SJSA1 (cell line): ENCODE data around the gene PCK2. TPM values are rescaled to one million over a fixed set of nuclear protein-coding genes. Genes with fewer than 3 reads are reported as not detected.
"Not testable (repeated sequence)": the region's sequence is repeated elsewhere in the genome, so short reads cannot be mapped to it uniquely, and the experiment has no call there.

ENCODE experiments used
- DNase-seq, 2 experiments: peaks; one replicate each; pipeline ENCODE4 v3.0.0-alpha.2; 2015 to 2020; ENCODE audit warnings: low spot score in 2 of 2, low read depth in 1 of 2
- H3K27ac ChIP-seq: fragments of 250-450 bp; sonication (Bioruptor Pico); 2 replicates; pipeline ENCODE4 v1.5.1; 2020; ENCODE audit warnings: mild to moderate bottlenecking, moderate library complexity
- H3K27me3 ChIP-seq: fragments of 250-450 bp; sonication (Bioruptor Pico); replicated peaks from 2 replicates; pipeline ENCODE4 v1.5.1; 2020; ENCODE audit warnings: mild to moderate bottlenecking, moderate library complexity
- H3K36me3 ChIP-seq: fragments of 250-450 bp; sonication (Bioruptor Pico); 2 replicates; pipeline ENCODE4 v1.5.1; 2020; ENCODE audit warnings: mild to moderate bottlenecking
- H3K4me1 ChIP-seq: fragments of 250-450 bp; sonication (Bioruptor Pico); replicated peaks from 2 replicates; pipeline ENCODE4 v1.6.1; 2021; ENCODE audit warnings: mild to moderate bottlenecking
- H3K4me3 ChIP-seq: fragments of 250-450 bp; sonication (Bioruptor Pico); 2 replicates; pipeline ENCODE4 v1.5.1; 2020; ENCODE audit warnings: mild to moderate bottlenecking
- H3K9me3 ChIP-seq: fragments of 250-450 bp; sonication (Bioruptor Pico); replicated peaks from 2 replicates; pipeline ENCODE4 v1.5.1; 2020; ENCODE audit warnings: mild to moderate bottlenecking
- total RNA-seq: library from RNA; depleted of rRNA; stranded (reverse); fragments of >200 nt; shearing (Covaris generic); gene quantifications from 2 replicates; pipeline ENCODE4 v1.2.3, GENCODE V29; 2014

The PCK2 gene
- total RNA-seq, 1 experiment from 2014 or later = 5.3 TPM

- H3K4me3 ChIP-seq = no peak overlapping the region
- H3K9me3 ChIP-seq = no peaks in the 10 kb centered on the region
- no peak for DNase-seq
- no peaks in the 10 kb centered on the region for H3K27me3 ChIP-seq
- no peak overlapping the region for H3K27ac ChIP-seq
- H3K36me3 ChIP-seq = 0 out of 2 replicates have a peak, but pooled peaks cover 2% of the 10 kb centered on the region
- H3K4me1 ChIP-seq = peaks cover 4% of the 10 kb centered on the region
Observed at GRCh38 chr14:24100197-24100981, 6.3 kb downstream of the PCK2 start.

- Histone ChIP-seq H3K27ac (no peak overlapping the region), H3K27me3 (no peaks in the 10 kb centered on the region), H3K4me3 (no peak overlapping the region), H3K36me3 (0 out of 2 replicates have a peak, but pooled peaks cover 2% of the 10 kb centered on the region), H3K9me3 (no peaks in the 10 kb centered on the region), H3K4me1 (no peaks in the 10 kb centered on the region)
- no peak for DNase-seq
Observed at GRCh38 chr14:24100982-24101494, 6.9 kb downstream of the PCK2 start.

DNA sequence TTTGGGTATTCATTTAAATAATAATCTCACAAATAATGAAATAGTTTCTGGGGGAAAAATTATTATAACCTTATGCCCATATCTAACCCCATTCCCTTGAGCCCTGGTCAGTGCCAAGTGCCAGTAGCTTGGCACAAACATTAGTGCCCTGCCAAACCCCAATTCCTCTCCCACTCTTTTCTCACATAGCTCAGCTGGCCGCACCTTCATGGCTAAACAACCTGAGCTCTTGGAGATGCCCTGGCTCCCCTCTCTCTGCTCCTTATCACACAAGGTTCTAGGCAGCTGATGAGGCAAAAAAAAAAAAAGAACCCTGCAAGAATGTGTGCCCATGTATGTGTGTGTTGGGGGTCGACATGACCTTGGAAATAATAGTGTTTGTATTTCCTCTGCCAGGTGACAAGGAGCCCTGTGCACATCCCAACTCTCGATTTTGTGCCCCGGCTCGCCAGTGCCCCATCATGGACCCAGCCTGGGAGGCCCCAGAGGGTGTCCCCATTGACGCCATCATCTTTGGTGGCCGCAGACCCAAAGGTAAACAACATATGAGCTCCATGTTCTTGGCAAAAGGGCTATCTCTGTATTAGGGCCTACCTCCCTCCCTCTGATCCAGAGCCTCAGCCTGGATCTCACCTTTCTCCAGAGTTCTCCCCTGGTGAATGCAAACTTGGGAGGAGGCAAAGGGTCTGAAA lies 8.4 kb downstream of the PCK2 start:
- no peak for DNase-seq
- H3K4me3 ChIP-seq = no peak overlapping the region
- H3K27me3 ChIP-seq = no peaks in the 10 kb centered on the region
- H3K36me3 ChIP-seq = 0 out of 2 replicates have a peak, but pooled peaks cover 2% of the 10 kb centered on the region
- H3K27ac ChIP-seq = no peak overlapping the region
- no peaks in the 10 kb centered on the region for H3K9me3 ChIP-seq
- H3K4me1 ChIP-seq = no peaks in the 10 kb centered on the region

- H3K27ac ChIP-seq = no peak overlapping the region
- H3K36me3 ChIP-seq = 0 out of 2 replicates have a peak, but pooled peaks cover 2% of the 10 kb centered on the region
- no peaks in the 10 kb centered on the region for H3K27me3 ChIP-seq
- DNase-seq = no peak
- H3K4me1 ChIP-seq = no peaks in the 10 kb centered on the region
- no peaks in the 10 kb centered on the region for H3K9me3 ChIP-seq
- H3K4me3 ChIP-seq = no peak overlapping the region
Observed at GRCh38 chr14:24103451-24103850, 9.3 kb downstream of the PCK2 start.

DNA sequence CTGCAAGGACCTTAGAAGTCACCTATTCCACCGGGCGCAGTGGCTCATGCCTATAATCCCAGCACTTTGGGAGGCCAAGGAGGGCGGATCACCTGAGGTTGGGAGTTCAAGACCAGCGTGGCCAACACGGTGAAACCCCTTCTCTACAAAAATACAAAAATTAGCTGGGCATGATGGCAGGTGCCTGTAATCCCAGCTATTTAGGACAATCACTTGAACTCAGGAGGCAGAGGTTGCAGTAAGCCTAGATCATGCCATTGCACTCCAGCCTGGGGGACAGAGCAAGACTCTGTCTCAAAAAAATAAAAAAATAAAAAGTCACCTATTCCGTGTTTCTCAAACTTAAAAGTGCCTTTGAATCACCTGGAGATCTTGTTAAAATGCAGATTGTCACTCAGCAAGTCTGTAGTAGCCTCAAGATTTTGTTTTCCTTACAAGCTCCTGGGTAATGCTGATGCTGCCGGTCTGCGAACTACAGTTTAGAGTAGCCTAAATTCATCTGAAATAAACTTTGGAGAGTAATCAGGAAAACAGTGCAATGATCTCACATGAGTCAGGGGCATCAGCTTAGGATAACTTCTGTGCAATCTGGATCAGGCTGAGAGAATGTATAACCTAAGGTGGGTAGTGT lies 11.6 kb downstream of the PCK2 start:
- H3K4me3 ChIP-seq, H3K4me1 ChIP-seq, H3K36me3 ChIP-seq, H3K9me3 ChIP-seq, H3K27ac ChIP-seq, H3K27me3 ChIP-seq, DNase-seq: not testable (repeated sequence)

DNA sequence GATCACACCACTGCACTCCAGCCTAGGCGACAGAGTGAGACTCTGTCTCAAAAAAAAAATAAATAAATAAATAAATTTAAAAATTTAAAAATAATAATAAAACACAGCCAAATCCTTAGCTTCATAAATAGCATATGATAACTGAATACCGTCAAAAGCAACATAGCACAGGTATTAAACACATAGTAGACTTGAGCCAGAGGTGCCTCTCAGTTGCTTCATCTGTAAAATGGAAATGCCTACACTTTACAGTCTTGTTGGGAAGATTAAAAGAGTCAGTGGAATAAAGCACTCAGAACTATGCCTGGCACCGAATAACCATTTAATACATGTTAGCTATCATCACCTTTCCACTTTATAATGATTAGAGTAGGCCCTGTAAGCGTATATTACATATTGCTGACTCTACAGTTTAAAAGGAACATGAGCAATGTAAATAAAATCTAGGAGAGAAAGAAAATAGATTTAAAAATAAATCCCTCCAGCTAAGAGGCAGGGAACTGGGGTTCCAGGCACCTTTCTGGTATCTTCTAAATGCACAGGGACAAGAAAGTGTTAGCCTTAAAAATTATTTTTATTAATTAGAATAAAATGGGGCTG lies 12.7 kb downstream of the PCK2 start:
- Histone ChIP-seq H3K9me3 (no peaks in the 10 kb centered on the region), H3K27ac (no peak overlapping the region), H3K36me3 (0 out of 2 replicates have a peak, but pooled peaks cover 2% of the 10 kb centered on the region), H3K4me1 (no peaks in the 10 kb centered on the region), H3K4me3 (no peak overlapping the region), H3K27me3 (no peaks in the 10 kb centered on the region)
- DNase-seq = no peak

DNA sequence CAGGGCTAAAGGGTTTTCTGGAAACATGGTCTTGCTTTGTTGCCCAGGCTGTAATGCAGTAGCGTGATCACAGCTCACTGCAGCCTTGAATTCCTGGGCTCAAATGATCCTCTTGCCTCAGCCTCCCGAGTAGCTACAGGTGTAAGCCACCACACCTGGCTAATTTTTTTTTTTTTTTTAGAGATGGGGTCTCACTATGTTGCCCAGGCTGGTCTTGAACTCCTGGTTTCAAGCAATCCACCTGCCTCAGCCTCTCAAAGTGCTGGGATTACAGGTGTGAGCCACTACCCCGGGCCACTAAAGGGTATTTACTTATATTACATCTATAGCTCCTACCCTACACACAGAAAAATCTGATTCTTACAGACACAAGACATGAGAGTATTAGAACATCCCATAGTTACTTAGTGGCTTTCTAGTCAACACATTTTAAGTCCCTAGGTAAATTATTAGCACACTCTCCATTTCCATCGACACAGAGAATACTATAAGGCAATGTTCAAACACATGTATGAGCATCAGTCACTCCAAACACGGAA lies 14.3 kb downstream of the PCK2 start:
- no peak overlapping the region for H3K27ac ChIP-seq
- DNase-seq = no peak
- H3K36me3 ChIP-seq = 0 out of 2 replicates have a peak, but pooled peaks cover 2% of the 10 kb centered on the region

GRCh38 chr14:24110060-24110459 lies 15.9 kb downstream of the PCK2 start:
- Histone ChIP-seq H3K27me3 (no peaks in the 10 kb centered on the region), H3K36me3 (no peaks in the 10 kb centered on the region), H3K4me3 (no peak overlapping the region), H3K27ac (no peak overlapping the region), H3K4me1 (no peaks in the 10 kb centered on the region), H3K9me3 (no peaks in the 10 kb centered on the region)
- no peak for DNase-seq

More for the DNA sequence above, 14.3 kb downstream of the PCK2 start:
- H3K9me3 ChIP-seq = no peaks in the 10 kb centered on the region
- no peak overlapping the region for H3K4me3 ChIP-seq
- H3K4me1 ChIP-seq = no peaks in the 10 kb centered on the region
- no peaks in the 10 kb centered on the region for H3K27me3 ChIP-seq

- peaks cover 2% of the 10 kb centered on the region for H3K4me1 ChIP-seq
- no peaks in the 10 kb centered on the region for H3K9me3 ChIP-seq
- H3K36me3 ChIP-seq = no peaks in the 10 kb centered on the region
- H3K4me3 ChIP-seq = no peak overlapping the region
- DNase-seq = no peak
- no peak overlapping the region for H3K27ac ChIP-seq
- no peaks in the 10 kb centered on the region for H3K27me3 ChIP-seq
Observed at GRCh38 chr14:24110523-24110922, 16.4 kb downstream of the PCK2 start.

DNA sequence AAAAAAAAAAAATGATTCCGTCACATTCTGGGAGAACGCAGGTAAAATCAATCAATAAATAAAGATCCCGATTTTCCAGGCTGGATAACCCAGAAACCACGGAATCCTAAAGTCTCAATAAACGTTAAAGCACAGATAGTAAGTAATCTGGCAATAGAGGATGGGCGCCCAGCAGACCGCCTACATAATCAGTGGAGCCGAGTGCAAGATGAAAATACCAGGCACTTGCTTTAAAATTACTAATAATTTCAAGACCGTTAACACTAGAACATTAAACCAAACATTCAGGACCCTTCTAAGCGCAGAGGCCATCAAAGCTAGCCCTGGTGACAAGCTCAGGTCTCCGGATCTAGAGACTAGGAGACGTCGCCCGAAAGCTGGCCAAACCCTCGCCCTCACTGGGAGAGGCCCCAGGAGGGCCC lies 19.3 kb downstream of the PCK2 start:
- Histone ChIP-seq H3K4me3 (peak overlapping the region; percentile 65), H3K27ac (peak overlapping the region; percentile 92), H3K4me1 (peaks cover 7% of the 10 kb centered on the region), H3K27me3 (no peaks in the 10 kb centered on the region), H3K9me3 (no peaks in the 10 kb centered on the region), H3K36me3 (peaks cover 14% of the 10 kb centered on the region)
- no peak for DNase-seq

GRCh38 chr14:24113801-24114531 lies 19.9 kb downstream of the PCK2 start:
- Histone ChIP-seq H3K9me3 (no peaks in the 10 kb centered on the region), H3K4me3 (peak overlapping the region; percentile 65), H3K36me3 (peaks cover 17% of the 10 kb centered on the region), H3K27ac (peak overlapping the region; percentile 92), H3K27me3 (no peaks in the 10 kb centered on the region), H3K4me1 (peaks cover 7% of the 10 kb centered on the region)
- peak in 1 of 2 experiments; percentile 92 for DNase-seq

GRCh38 chr14:24114532-24115421 lies 20.7 kb downstream of the PCK2 start, which contains the start of the genes DCAF11 and NRL:
DCAF11 (plus strand) TSS chr14:24114777; CDS start chr14:24115595, 818 bp downstream.
NRL (minus strand) TSS chr14:24114949; CDS start chr14:24082848, 32,101 bp downstream.
- H3K27me3 ChIP-seq = no peaks in the 10 kb centered on the region
- peak within 1 kb of the TSS; percentile 65 for H3K4me3 ChIP-seq
- no peaks in the 10 kb centered on the region for H3K9me3 ChIP-seq
- H3K4me1 ChIP-seq = peaks cover 7% of the 10 kb centered on the region
- H3K27ac ChIP-seq = peak within 1 kb of the TSS; percentile 92
- H3K36me3 ChIP-seq = peaks cover 22% of the 10 kb centered on the region
- peak; percentile 99 to 100 for DNase-seq
